K562 (cell line): ENCODE measurements around the gene SART1. TPM values are rescaled to one million over a fixed set of nuclear protein-coding genes. Genes with fewer than 3 reads are reported as not detected.

Experiments
- MLLT1 ChIP-seq, 2 experiments: fragments of 450-650 bp; IDR thresholded peaks; 2 replicates each; pipeline ENCODE4 v1.6.1; 2016
- MYBL2 ChIP-seq, 2 experiments: fragments of 450-650 bp in 1 of 2; sonication (generic) in 1 of 2; formaldehyde crosslinking in 1 of 2; IDR thresholded peaks; 2 replicates each; pipeline versions ENCODE4 v1.6.1 to v1.8.1; 2017 to 2022; ENCODE audit warnings: borderline replicate concordance in 1 of 2, inconsistent platforms in 1 of 2, low read depth in 1 of 2, mild to moderate bottlenecking in 1 of 2, missing genetic modification reagents in 1 of 2, moderate library complexity in 1 of 2
- NFIC ChIP-seq: fragments of 450-650 bp; IDR thresholded peaks from 2 replicates; pipeline ENCODE4 v1.6.1; 2017; ENCODE audit warnings: mild to moderate bottlenecking, inconsistent platforms
- NUFIP1 ChIP-seq: fragments of 450-650 bp; IDR thresholded peaks from 2 replicates; pipeline ENCODE4 v1.6.1; 2018; ENCODE audit not compliant: partially characterized antibody
- TAF9B ChIP-seq: fragments of 450-650 bp; IDR thresholded peaks from 2 replicates; pipeline ENCODE4 v1.6.1; 2018; ENCODE audit warnings: mild to moderate bottlenecking; ENCODE audit not compliant: partially characterized antibody
- TCF3 ChIP-seq: sonication (generic); formaldehyde crosslinking; IDR thresholded peaks from 2 replicates; pipeline ENCODE4 v1.4.0; 2020; ENCODE audit warnings: mild to moderate bottlenecking, missing genetic modification reagents
- TRIM25 ChIP-seq: fragments of 450-650 bp; IDR thresholded peaks from 2 replicates; pipeline ENCODE4 v1.7.0; 2016; ENCODE audit warnings: borderline replicate concordance
- ZFPM2 ChIP-seq: fragments of 250-450 bp; sonication (Bioruptor Pico); IDR thresholded peaks from 2 replicates; pipeline ENCODE4 v1.5.1; 2022; ENCODE audit warnings: mild to moderate bottlenecking
- ZNF146 ChIP-seq: IDR thresholded peaks from one replicate; pipeline ENCODE4 v1.6.1; 2018; ENCODE audit warnings: missing compliant biosample characterization; ENCODE audit not compliant: unreplicated experiment
- ZNF316 ChIP-seq: fragments of 450-650 bp; IDR thresholded peaks from 2 replicates; pipeline ENCODE4 v1.6.1; 2016
- ZNF780A ChIP-seq: fragments of 250-450 bp; sonication (Bioruptor Pico); IDR thresholded peaks from 2 replicates; pipeline ENCODE4 v1.5.0; 2021; ENCODE audit warnings: mild to moderate bottlenecking
- polyA plus RNA-seq, 8 experiments: library from polyadenylated mRNA; depleted of rRNA in 4 of 8; stranded (reverse) in 5 of 8; unstranded in 3 of 8; fragments of >200 nt; fragmentation: Nextera tagmentation in 2 of 8; fragmentation: Illumina TruSeq in 1 of 8; extraction: Ambion mirVana in 2 of 8; extraction: Trizol in 1 of 8; gene quantifications; 2 replicates each; pipeline versions ENCODE4 v1.2.1 to v1.2.3, GENCODE V29; 2011 to 2014; ENCODE audit warnings: inconsistent platforms in 1 of 8, missing spikeins in 1 of 8
- total RNA-seq, 7 experiments: library from RNA; depleted of rRNA in 6 of 7; stranded (reverse); fragments of >200 nt in 6 of 7; fragmentation: Illumina TruSeq in 2 of 7; extraction: Trizol in 2 of 7; gene quantifications; 2 replicates each; pipeline versions ENCODE4 v1.2.1 to v1.2.3, GENCODE V29; 2011 to 2021; ENCODE audit warnings: low replicate concordance in 1 of 7
- TF ChIP-seq, protein P1 (sequence below): fragments of 450-650 bp; formaldehyde crosslinking; conservative IDR thresholded peaks from 2 replicates; pipeline ENCODE4 v1.4.0; 2022; ENCODE audit warnings: mild to moderate bottlenecking, missing genetic modification characterization
- TF ChIP-seq, protein P2 (sequence below), 2 experiments: IDR thresholded peaks; 2 replicates each; pipeline ENCODE4 v1.6.1; 2011; ENCODE audit warnings: borderline replicate concordance in 1 of 2, control low read depth in 1 of 2, low read depth in 1 of 2, low read length in 1 of 2, mild to moderate bottlenecking in 1 of 2, mixed read lengths in 1 of 2, moderate library complexity in 1 of 2; ENCODE audit not compliant: insufficient read depth in 1 of 2, insufficient read length in 1 of 2, poor library complexity in 1 of 2, severe bottlenecking in 1 of 2; ENCODE audit errors: extremely low read depth in 1 of 2
- TF ChIP-seq, protein P3 (sequence below): fragments of 250-450 bp; sonication (Bioruptor Pico); IDR thresholded peaks from 2 replicates; pipeline ENCODE4 v1.4.0; 2020

Gene SART1
- total and polyA plus RNA-seq, 9 of the 15 experiments (the other 6 are each of a cell fraction or from before 2014, with no cell fraction given), result 4.8 to 84.1 (median 31.7) TPM

- TF ChIP-seq MYBL2 (IDR thresholded peaks at IDR 0.05; ENCODE audit: low read depth) (no peak), MYBL2 (CRISPR knock-in tag; IDR thresholded peaks at IDR 0.05; ENCODE audit: borderline replicate concordance) (no peak), TRIM25 (no peak), MLLT1 (IDR thresholded peaks at IDR 0.05) (no peak), TAF9B (no peak), NUFIP1 (no peak), ZNF316 (no peak), NFIC (no peak), ZNF146 (CRISPR knock-in tag) (peak; percentile 5), TCF3 (peak; percentile 18; the same call in 1 of the 2 replicates), ZNF780A (CRISPR knock-in tag) (no peak), ZFPM2 (CRISPR knock-in tag) (no peak)
- TF ChIP-seq, protein P1, sequence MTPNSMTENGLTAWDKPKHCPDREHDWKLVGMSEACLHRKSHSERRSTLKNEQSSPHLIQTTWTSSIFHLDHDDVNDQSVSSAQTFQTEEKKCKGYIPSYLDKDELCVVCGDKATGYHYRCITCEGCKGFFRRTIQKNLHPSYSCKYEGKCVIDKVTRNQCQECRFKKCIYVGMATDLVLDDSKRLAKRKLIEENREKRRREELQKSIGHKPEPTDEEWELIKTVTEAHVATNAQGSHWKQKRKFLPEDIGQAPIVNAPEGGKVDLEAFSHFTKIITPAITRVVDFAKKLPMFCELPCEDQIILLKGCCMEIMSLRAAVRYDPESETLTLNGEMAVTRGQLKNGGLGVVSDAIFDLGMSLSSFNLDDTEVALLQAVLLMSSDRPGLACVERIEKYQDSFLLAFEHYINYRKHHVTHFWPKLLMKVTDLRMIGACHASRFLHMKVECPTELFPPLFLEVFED (CRISPR knock-in tag), result no peak
- TF ChIP-seq, protein P2, sequence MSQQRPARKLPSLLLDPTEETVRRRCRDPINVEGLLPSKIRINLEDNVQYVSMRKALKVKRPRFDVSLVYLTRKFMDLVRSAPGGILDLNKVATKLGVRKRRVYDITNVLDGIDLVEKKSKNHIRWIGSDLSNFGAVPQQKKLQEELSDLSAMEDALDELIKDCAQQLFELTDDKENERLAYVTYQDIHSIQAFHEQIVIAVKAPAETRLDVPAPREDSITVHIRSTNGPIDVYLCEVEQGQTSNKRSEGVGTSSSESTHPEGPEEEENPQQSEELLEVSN (IDR thresholded peaks at IDR 0.05; ENCODE audit: borderline replicate concordance in 1 of 2, extremely low read depth in 1 of 2, insufficient read depth in 1 of 2, insufficient read length in 1 of 2, low read depth in 1 of 2, low read length in 1 of 2, poor library complexity in 1 of 2, severe bottlenecking in 1 of 2), result peak in 1 of 2 experiments; percentile 46
- TF ChIP-seq, protein P3, sequence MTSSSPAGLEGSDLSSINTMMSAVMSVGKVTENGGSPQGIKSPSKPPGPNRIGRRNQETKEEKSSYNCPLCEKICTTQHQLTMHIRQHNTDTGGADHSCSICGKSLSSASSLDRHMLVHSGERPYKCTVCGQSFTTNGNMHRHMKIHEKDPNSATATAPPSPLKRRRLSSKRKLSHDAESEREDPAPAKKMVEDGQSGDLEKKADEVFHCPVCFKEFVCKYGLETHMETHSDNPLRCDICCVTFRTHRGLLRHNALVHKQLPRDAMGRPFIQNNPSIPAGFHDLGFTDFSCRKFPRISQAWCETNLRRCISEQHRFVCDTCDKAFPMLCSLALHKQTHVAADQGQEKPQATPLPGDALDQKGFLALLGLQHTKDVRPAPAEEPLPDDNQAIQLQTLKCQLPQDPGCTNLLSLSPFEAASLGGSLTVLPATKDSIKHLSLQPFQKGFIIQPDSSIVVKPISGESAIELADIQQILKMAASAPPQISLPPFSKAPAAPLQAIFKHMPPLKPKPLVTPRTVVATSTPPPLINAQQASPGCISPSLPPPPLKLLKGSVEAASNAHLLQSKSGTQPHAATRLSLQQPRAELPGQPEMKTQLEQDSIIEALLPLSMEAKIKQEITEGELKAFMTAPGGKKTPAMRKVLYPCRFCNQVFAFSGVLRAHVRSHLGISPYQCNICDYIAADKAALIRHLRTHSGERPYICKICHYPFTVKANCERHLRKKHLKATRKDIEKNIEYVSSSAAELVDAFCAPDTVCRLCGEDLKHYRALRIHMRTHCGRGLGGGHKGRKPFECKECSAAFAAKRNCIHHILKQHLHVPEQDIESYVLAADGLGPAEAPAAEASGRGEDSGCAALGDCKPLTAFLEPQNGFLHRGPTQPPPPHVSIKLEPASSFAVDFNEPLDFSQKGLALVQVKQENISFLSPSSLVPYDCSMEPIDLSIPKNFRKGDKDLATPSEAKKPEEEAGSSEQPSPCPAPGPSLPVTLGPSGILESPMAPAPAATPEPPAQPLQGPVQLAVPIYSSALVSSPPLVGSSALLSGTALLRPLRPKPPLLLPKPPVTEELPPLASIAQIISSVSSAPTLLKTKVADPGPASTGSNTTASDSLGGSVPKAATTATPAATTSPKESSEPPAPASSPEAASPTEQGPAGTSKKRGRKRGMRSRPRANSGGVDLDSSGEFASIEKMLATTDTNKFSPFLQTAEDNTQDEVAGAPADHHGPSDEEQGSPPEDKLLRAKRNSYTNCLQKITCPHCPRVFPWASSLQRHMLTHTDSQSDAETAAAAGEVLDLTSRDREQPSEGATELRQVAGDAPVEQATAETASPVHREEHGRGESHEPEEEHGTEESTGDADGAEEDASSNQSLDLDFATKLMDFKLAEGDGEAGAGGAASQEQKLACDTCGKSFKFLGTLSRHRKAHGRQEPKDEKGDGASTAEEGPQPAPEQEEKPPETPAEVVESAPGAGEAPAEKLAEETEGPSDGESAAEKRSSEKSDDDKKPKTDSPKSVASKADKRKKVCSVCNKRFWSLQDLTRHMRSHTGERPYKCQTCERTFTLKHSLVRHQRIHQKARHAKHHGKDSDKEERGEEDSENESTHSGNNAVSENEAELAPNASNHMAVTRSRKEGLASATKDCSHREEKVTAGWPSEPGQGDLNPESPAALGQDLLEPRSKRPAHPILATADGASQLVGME (CRISPR knock-in tag), result no peak
Observed at GRCh38 chr11:65918211-65919140, 43.1 kb upstream of the SART1 start, which contains the start of gene C11orf68 (continued).
